Stimulated activated CD4-positive, alpha-beta T cell treated with anti-CD3 and anti-CD28 coated beads, Interleukin-2, amount 100 ng/mL, for 4 hours (primary cell): ENCODE data around the gene BUB3.

Experiments
- DNase-seq: peaks from one replicate; pipeline ENCODE4 v3.0.0-alpha.2; 2020; ENCODE audit warnings: low read depth

BUB3 gene, protein sequence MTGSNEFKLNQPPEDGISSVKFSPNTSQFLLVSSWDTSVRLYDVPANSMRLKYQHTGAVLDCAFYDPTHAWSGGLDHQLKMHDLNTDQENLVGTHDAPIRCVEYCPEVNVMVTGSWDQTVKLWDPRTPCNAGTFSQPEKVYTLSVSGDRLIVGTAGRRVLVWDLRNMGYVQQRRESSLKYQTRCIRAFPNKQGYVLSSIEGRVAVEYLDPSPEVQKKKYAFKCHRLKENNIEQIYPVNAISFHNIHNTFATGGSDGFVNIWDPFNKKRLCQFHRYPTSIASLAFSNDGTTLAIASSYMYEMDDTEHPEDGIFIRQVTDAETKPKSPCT

DNA sequence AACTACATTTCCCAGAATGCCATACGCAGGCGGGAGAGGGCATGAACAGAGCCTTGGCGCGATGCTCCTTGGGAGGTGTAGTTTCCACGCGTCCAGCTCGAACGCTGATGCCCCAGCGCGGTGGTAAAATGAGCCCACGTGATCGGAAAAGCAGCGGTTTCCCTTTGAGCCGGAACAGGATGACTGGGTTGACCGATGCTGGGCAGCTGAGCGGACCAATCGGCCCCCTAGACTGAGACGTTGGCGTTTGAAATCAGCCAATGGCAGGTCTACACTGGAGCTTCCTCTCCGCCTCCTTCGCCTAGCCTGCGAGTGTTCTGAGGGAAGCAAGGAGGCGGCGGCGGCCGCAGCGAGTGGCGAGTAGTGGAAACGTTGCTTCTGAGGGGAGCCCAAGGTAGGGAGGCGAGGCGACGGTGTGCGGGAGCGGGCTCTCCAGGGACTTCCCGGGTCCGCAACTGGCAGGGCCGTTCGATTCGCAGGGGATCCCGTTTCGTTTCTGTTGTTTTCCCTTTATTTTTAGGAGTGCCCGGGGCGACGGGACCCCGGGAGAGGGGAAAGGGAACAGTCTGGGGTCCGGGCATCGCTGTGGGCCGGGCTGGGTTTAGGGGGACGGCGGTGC lies at the start of gene BUB3:
BUB3 (plus strand) TSS at position 311 of the 619 bp plus-strand sequence. CDS start 516 bp downstream, outside the sequence.
- DNase-seq = peak; percentile 94

DNA sequence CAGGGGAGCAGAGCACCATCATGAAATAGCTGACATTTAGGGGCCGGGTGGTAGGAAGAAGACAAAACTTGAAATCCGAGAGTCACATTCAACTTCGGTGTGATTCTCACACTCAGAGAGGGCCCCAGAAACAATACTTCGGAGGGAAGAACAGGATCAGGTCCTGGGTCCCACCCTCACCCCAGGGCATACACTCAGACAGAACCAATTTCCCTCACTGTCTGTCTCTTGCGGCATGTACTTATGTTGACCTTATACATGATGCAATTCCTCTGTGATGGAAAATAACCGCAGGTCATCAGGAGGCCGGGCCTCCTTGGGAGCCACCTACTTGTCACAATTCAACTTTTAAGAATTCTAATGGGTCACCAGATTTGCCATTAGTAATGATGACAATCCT lies 44.7 kb upstream of the BUB3 start:
- DNase-seq = no peak

- DNase-seq = no peak
Measured at GRCh38 chr10:123117644-123118417, 36.4 kb upstream of the BUB3 start.

DNA sequence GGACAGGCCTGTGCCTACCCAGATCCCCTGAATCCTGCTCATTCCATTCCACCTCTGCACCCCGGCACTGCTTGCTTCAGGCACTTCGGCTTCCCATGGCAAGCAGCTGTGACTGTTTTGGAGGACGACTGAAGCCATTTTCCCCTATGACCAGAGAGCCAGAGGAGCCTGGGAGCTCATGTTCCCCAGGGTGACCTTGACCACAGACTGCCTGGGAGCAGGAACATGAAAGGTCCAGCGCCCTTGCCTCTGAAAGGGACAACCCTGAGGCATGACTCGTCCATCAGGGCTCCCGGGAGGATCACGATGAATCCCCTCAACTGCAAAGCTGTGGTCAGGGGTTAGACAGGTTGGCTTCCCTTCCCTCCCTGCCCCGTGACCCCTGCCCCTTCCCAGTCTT lies 35.1 kb upstream of the BUB3 start:
- DNase-seq = no peak

GRCh38 chr10:123126246-123126645 lies 28.0 kb upstream of the BUB3 start:
- no peak for DNase-seq

DNA sequence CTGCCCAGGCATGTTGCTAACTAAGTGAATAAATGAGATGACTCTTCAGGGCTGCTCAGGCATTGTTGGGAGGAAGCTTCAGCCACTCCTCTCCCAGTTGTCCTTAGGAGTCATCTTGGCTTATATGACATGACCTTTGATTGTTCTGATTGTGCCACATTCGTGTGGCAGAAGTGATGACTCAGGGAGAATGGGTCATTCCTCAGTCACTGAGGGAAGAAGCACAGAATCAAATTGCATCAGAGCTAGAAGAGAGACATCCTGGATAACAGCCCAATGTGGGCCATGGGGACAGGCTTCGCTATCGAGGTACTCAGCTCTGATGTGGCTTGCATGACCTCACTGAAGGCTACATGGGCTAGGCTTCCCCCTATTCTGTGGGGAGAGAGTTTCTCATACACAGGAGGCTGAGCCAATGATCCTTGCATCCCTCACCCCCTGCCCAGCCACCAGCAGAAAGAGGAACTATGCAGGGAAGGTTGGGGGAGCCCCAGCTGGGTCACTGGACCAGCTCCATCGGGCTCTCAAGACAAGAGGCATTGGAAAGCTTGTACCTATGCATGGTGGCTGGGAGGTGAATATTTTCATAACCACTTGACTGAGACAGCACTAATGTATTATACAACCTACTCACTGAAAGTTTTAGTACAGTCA lies 24.5 kb upstream of the BUB3 start:
- no peak for DNase-seq

DNA sequence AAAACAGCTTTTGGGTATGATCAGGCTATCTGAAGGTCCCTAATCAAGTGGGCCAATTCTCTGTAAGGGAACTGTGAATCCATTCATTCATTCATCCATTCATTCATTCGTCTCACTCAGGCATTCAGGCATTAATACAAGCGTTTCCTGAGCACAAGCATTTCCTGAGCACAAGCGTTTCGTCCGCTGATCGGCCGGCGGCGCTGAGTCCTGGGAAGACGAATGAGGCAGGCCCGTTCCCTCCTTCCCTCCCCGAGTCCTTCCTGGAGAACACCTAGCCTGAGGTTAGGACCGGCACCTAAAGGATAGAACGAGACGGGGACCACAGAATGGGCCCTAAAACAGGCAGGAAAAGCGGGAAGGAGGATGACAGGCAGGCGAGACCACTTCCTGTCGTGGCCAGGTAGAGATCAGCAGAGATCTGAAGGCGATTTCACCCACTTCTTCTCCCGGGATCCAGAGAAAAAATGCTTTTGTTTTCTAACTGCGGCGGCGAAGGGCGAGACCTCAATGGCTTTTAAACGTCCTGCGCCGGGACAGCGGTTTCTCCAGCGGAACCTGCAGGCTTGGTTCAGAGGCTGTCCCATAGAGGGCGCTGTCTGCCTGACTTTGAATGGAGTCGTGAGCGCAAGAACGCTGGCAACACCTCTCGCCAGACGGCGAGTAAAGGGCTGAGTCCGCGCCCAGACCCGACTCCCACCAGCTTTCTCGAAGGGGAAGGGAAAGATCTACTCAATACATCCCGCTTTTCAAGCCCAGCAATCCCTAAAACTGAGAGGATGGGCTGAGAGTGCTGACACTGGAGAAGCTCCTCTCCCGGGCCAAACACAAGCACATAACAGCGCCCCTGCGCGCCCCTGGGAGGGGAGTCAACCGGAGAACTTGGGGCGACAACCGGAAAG lies 21.4 kb upstream of the BUB3 start:
- peak; percentile 77 for DNase-seq

GRCh38 chr10:123133541-123134342 lies 20.5 kb upstream of the BUB3 start:
- DNase-seq = no peak

DNA sequence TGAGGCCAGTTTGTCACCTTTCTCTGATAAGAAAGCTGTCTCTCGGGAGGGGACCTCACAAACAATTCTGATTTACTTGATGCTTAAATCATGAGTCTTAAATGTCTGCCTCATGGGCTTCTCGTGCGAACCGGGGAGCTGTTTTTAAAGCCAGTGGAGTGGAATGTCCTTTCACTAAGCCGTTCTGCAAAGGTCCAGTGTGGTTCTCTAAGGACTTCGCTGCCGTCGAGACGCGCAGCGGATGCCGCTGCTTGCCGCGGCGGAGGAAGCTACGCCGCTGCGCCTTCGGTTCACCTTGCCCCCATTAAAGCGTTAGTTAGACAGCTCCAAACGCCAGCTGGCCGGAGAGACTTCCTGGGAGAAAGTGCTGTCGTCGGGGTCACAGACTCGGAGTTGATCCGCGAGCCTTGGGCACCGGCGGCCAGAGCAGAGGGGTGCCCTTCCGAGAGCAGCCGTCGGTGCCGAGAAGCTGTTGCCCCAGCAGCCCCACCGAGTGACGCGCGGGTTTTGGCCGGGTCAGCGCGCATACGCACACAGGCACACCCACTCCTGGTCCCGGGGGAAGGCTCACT lies 19.8 kb upstream of the BUB3 start:
- DNase-seq = no peak

DNA sequence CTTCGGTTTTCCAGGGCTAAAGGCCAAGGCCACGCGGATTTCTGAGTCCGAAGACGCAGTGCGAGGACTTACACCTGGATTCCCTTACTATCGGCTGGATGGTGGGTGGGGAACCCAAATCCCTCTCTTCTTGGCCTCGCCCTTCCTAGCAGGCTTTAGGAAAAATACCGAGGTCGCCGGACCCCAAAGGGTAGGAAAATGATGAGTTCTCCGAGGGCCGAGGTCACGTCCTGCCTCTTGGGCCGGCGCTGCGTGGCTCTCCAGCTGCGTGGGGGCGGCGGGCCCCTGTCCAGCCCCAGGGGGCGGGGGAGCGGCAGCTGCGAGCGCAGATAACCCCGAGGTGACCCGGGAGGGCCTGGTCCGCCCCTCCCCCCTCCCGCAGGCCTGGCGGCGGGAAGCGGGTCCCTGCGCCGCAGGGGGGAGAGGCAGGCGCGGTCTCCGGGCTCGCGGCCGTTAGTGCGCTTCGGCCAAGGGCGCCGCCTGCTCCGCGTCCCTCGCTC lies 19.2 kb upstream of the BUB3 start:
- DNase-seq = no peak

GRCh38 chr10:123135415-123136141 lies 18.6 kb upstream of the BUB3 start, which contains the start of gene HMX3:
TSS of gene HMX3 (plus strand) at chr10:123135970. CDS start at chr10:123136051, 81 bp downstream.
- DNase-seq = no peak

DNA sequence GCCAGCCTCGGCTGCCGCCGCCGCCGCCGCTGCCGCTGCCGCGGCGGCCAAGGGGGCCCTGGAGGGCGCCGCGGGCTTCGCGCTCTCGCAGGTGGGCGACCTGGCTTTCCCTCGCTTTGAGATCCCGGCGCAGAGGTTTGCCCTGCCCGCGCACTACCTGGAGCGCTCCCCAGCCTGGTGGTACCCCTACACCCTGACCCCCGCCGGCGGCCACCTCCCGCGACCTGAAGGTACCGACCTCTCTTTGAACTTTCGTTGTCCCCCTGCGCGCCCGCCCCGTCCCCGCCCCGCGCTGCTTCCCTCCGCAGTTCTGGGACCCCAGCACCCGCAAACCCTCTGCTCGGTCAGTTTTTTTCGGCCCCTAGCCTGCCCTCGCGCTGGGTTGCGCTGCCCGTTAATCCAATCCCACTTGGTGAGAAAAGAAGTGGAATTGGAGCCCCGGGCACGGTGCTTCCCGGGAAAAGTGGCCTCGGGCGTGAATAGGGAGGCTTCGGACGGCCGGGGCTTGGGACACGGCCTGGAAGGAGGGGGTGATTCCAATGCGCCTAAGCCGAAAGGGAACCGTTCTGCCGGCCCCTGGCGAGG lies 17.9 kb upstream of the BUB3 start:
- DNase-seq = no peak

DNA sequence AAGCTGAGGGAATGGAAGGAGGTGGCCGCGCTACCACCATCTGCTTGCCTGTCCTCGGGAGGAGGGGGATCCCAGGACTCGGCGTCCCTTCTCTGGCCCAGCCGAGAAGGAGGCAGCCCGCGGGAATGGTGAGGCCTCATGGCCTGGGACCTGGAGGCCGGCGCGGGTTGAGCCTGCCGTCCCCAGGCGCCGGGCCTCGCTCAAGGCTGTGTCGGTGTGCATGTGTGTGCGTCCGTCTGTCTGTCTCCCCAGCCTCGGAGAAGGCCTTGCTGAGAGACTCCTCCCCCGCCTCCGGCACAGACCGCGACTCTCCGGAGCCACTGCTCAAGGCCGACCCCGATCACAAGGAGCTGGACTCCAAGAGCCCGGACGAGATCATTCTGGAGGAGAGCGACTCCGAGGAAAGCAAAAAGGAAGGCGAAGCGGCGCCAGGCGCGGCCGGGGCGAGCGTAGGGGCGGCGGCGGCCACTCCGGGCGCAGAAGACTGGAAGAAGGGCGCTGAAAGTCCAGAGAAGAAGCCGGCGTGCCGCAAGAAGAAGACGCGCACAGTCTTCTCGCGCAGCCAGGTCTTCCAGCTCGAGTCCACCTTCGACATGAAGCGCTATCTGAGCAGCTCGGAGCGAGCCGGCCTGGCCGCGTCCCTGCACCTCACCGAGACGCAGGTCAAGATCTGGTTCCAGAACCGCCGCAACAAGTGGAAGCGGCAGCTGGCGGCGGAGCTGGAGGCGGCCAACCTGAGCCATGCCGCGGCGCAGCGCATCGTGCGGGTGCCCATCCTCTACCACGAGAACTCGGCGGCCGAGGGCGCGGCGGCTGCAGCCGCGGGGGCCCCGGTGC lies 17.2 kb upstream of the BUB3 start:
- no peak for DNase-seq

- no peak for DNase-seq
Measured at GRCh38 chr10:123139165-123139520, 15.1 kb upstream of the BUB3 start.

DNA sequence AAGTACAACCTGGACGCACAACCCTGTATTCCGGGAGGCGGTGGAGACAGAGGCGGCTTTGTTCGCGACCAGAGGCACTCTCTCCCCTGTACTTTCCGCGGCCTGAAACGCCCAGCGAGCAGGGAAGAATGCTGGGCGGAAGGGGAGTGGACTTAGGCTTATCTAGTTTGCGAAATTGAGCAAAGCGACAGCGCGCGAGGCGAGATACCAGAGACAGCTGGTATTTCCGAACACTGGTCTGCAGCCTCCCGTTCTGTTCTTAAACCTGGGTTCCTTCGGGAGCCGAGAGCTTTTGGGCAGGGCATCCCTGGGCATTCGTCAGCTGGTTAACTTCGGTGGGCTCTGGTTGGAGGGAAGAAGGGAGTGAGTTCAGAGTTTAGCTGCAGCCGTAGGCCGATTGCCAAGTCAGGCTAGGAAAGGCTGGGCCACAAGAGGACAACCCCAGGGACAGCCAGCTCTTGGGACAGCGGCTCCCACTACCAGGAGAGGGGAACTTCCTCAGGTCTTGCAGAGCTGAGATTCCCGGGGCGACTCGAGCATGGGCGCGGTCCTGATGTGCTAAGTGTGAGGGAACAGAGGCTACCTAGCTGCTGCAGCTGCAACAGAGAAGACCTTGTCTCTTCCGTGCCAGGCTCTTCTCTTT lies 14.6 kb upstream of the BUB3 start:
- no peak for DNase-seq

- no peak for DNase-seq
Measured at GRCh38 chr10:123140164-123140982, 13.8 kb upstream of the BUB3 start.

GRCh38 chr10:123140983-123141390 lies 13.2 kb upstream of the BUB3 start:
- DNase-seq = no peak
